Stimulated activated CD8-positive, alpha-beta memory T cell treated with anti-CD3 and anti-CD28 coated beads, Interleukin-4, amount 100 ng/mL, for 48 hours (primary cell): ENCODE data around the gene COX4I1.
"Not testable (repeated sequence)": the region's sequence is repeated elsewhere in the genome, so short reads cannot be mapped to it uniquely, and the experiment has no call there.

Experiments used
- DNase-seq: peaks from one replicate; pipeline ENCODE4 v3.0.0-alpha.2; 2020

COX4I1 gene

DNA sequence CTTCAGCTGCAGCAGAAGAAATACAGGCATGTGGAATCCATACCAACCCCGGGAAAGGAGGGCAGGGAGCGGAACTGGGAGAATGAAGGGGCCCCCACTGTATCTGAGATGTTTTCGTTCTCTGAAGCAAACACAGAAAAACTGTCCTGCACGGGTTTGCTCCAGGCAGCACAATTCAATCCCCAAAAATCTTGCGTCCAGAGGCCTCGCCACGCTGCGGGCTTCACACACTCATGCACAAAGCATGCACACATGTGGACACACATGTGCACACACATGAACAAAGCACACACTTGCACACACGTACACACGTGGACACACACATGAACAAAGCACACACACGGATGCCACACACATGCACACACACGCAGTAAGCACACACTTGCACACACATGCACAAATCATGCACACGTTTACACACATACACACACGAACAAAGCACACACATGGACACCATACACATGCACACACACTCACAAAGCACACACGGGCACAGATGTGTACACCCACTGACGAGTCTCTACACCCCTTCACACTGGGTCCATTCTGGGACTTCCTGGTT, 27.3 kb downstream of the COX4I1 start:
- no peak for DNase-seq

GRCh38 chr16:85828166-85828565, 28.7 kb downstream of the COX4I1 start:
- no peak for DNase-seq

GRCh38 chr16:85829171-85829719, 29.8 kb downstream of the COX4I1 start:
- DNase-seq: no peak

GRCh38 chr16:85829751-85830445, 30.4 kb downstream of the COX4I1 start:
- DNase-seq: no peak

DNA sequence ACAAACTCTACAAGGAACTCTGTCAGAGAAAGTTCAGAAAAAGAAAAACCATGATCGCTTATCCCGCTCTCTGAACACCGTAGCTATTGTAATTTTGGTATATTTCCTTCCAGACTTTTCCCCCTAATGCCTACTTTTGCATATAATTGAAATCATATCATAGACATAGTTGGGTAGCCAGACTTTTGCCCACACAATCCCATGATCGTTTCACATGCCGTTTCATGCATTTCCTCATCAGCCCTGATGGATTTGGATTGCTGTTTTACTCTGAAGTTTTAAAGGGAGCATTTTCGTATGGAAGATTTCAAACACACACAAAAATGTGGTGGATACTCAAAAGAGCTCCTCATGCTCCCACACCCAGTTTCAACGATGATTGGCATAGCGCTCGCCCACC, 31.3 kb downstream of the COX4I1 start:
- DNase-seq: no peak

DNA sequence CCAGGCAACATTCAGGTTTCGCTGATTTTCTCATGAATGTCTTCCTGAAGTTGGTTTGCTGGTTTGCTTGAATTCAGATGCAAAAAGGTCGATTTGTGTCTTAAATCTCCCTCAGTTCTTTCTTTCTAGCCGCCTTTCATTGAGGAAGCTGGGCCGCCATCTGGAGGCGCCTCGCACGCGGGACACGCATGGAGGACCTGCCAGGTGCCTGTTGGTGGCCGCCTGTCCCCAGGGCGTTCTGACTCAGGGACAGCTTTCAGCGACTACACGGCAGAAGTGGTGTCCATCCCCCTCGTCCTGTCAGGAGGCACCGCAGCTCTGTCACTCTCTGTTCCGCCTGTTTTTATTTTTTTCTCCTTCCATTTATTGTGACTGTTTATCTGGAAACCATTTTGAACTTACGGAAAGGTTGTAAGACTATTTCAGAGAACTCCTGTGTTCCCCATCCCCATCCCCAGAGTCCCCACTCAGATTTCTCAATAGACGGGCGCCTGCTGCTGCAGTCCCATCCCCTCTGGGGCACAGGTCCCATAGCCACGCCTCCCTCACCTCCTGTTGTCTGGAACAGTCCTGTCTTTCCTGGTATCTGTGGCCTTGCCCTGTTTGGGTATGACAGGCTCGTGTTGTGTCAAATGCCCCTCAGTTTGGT, 33.2 kb downstream of the COX4I1 start:
- no peak for DNase-seq

GRCh38 chr16:85833219-85833920, 33.9 kb downstream of the COX4I1 start:
- DNase-seq: no peak

- no peak for DNase-seq
Observed at GRCh38 chr16:85834741-85835140, 35.2 kb downstream of the COX4I1 start.

GRCh38 chr16:85835227-85835751, 35.8 kb downstream of the COX4I1 start:
- DNase-seq: no peak

DNA sequence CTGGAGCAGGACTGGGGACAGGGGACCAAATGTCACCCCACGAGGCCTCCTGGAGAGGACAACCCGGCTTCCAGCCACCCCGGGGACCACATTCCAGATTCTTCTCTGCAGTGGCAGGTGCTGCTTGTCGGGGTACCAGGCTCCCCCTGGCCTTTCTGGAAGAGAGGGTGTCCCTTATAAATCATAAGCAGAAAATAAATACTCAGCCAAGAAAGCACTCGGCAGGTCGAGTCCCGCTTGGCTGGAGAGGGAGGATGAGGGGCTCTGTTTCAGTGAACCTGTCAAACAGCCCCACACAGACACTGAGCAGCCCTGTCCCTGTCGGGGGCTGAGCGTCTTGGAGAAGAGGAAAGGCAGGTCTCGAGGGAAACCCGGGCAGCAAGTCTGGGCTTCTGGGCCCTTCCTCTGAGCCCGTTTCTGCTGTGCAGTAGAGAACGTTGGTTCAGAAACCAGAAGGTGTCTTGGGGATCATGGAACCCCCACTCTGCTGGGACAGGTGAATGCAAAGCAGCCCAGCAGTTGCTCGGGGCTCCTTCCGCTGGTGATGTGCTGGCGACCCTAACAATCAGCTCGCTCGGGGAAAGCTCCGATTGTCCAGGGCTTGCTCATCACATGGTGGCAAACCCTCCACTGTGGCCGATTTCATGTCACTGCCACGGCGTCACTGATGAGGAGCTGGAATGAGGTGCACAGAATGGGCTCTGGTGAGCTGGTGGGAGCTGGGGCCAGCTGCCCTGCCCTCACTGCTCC, 36.6 kb downstream of the COX4I1 start:
- DNase-seq: no peak

GRCh38 chr16:85836706-85837582, 37.4 kb downstream of the COX4I1 start:
- DNase-seq: no peak

- DNase-seq: not testable (repeated sequence)
Observed at GRCh38 chr16:85837654-85838053, 38.2 kb downstream of the COX4I1 start.

GRCh38 chr16:85838381-85838780, 38.9 kb downstream of the COX4I1 start:
- no peak for DNase-seq

GRCh38 chr16:85838876-85839585, 39.5 kb downstream of the COX4I1 start:
- no peak for DNase-seq

DNA sequence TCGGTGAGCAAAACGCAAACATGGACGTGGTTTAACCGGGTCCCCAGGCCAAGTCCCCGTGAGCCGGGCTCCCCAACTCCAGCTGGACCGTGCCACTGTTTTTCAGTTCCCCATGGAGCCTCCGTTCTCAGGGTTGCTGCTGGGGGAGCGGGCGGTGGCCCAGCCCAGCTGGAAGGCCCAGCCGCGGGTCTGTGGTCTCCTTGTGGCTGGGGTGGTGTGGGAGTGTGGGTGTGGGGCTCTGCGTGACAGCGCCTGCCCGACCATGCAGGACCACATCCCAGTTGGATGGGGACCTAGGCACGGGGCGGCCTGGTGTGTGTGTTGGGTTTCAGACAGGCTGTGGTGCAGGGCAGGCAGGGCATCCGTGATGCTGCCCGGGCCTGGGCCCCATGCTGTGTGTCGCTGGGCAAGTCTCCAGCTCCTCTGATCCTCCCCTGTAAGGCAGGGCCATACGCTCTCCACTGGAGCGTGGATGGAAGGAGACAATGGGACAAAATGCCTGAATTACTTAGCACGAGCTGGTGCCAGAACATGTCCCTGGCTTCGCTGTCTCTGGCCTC, 40.3 kb downstream of the COX4I1 start:
- DNase-seq: no peak

GRCh38 chr16:85840395-85840794, 40.9 kb downstream of the COX4I1 start:
- DNase-seq: no peak

GRCh38 chr16:85840801-85841200, 41.3 kb downstream of the COX4I1 start:
- DNase-seq: no peak

DNA sequence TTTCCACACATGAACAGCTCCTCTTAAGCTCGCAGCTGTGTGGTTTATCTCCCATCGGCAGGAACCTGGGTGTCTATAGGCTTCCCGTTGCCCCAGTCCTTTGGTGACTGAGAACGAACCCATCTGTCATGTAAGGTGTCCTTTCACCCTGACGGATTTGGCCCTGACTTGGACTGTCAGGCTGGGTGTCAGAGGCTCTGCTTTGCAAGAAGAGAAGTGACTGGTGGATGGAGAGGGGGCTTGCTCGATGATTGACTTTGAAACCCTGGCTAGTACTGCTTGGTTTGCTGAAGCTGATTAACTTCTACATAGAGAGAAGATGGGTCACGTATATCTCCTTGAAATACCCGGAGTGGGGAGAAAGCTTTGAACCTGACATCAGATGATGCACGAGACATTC, 42.9 kb downstream of the COX4I1 start:
- DNase-seq: no peak

GRCh38 chr16:85842848-85843247, 43.4 kb downstream of the COX4I1 start:
- no peak for DNase-seq

- DNase-seq: no peak
Observed at GRCh38 chr16:85843471-85844168, 44.1 kb downstream of the COX4I1 start.
